K562 (cell line): ENCODE data around the gene NSUN2. TPM values are rescaled to one million over a fixed set of nuclear protein-coding genes. Genes with fewer than 3 reads are reported as not detected.

Source experiments
- ATAC-seq: fragments of 200-7000 bp; cut with Tn5 transposase; 3 replicates; pipeline ENCODE4 v1.9.1; 2020; ENCODE audit warnings: moderate library complexity
- BruUV-seq: library from RNA; stranded (reverse); fragments of 400-500 nt; replicated peaks from 2 replicates; lab custom pipeline; 2021; lab: Mats Ljungman, UMichigan
- CTCF ChIA-PET: fragments of 300-600 bp; formaldehyde crosslinking; extraction: SDS; loops from one replicate; lab custom pipeline; 2021; ENCODE audit warnings: low intra/inter-chr PET ratio; lab: Yijun Ruan, JAX
- POLR2A ChIA-PET: fragments of 300-600, 350-650 bp; sonication (Branson Sonifier 250); formaldehyde crosslinking; extraction: SDS; loops from one replicate; lab custom pipeline; 2021; ENCODE audit warnings: antibody characterized with exemption, inconsistent platforms; lab: Yijun Ruan, JAX
- DNase-seq, 4 experiments: peaks; one replicate each; pipeline versions ENCODE4 v3.0.0 to v3.0.0-alpha.2; 2011 to 2018; ENCODE audit warnings: low spot score in 3 of 4, mixed read lengths in 3 of 4; ENCODE audit errors: extremely low read depth in 1 of 4
- FAIRE-seq: peaks from 2 replicates; lab custom pipeline; 2011; peaks lifted over from hg19 to GRCh38; lab: Jason Lieb, UNC
- H2AFZ ChIP-seq: 2 replicates; pipeline ENCODE4 v1.6.0; 2011; ENCODE audit warnings: low read depth, low read length, control low read depth, inconsistent platforms
- H3K27ac ChIP-seq: fragments of 200-600 bp; 3 replicates; pipeline ENCODE4 v1.8.0; 2011; ENCODE audit warnings: low read depth, mild to moderate bottlenecking, control low read depth, inconsistent platforms, low read length, moderate library complexity, mixed read lengths; ENCODE audit errors: extremely low read depth
- H3K27me3 ChIP-seq, 2 experiments: fragments of 300-600 bp in 1 of 2; 2 replicates in 1 of 2; 3 replicates in 1 of 2; pipeline versions ENCODE4 v1.6.0 to v1.8.0; 2011; ENCODE audit warnings: inconsistent platforms in 2 of 2, low read length in 2 of 2, mild to moderate bottlenecking in 1 of 2, mixed read lengths in 1 of 2, moderate library complexity in 1 of 2; ENCODE audit not compliant: control insufficient read depth in 2 of 2, insufficient read depth in 2 of 2
- H3K36me3 ChIP-seq: fragments of 300-600 bp; 3 replicates; pipeline ENCODE4 v1.8.0; 2011; ENCODE audit warnings: mild to moderate bottlenecking, low read length, inconsistent platforms; ENCODE audit not compliant: control insufficient read depth, insufficient read depth
- H3K4me1 ChIP-seq, 2 experiments: fragments of 200-600 bp in 1 of 2; replicated peaks in 1 of 2; 2 replicates in 1 of 2; 3 replicates in 1 of 2; pipeline versions ENCODE4 v1.5.1 to v1.8.0; 2011; ENCODE audit warnings: inconsistent platforms in 2 of 2, low read length in 2 of 2, mild to moderate bottlenecking in 1 of 2, mixed read lengths in 1 of 2, moderate library complexity in 1 of 2; ENCODE audit not compliant: control insufficient read depth in 2 of 2, insufficient read depth in 2 of 2
- H3K4me2 ChIP-seq: 2 replicates; pipeline ENCODE4 v1.6.1; 2011; ENCODE audit warnings: low read length, control low read depth, inconsistent platforms, mixed read lengths; ENCODE audit not compliant: insufficient read depth
- H3K4me3 ChIP-seq: fragments of 200-600 bp; sonication (generic), shearing (Covaris generic); 2 replicates; pipeline ENCODE4 v1.5.1; 2016; ENCODE audit warnings: control low read depth, inconsistent platforms
- H3K79me2 ChIP-seq: fragments of 200-600 bp; 3 replicates; pipeline ENCODE4 v1.8.0; 2011; ENCODE audit warnings: low read length, inconsistent platforms; ENCODE audit not compliant: control insufficient read depth, insufficient read depth
- H3K9ac ChIP-seq, 2 experiments: 2 replicates each; pipeline versions ENCODE4 v1.6.0 to v1.6.1; 2011; ENCODE audit warnings: low read depth in 2 of 2, low read length in 2 of 2, control low read depth in 1 of 2, inconsistent platforms in 1 of 2, mild to moderate bottlenecking in 1 of 2, mixed read lengths in 1 of 2; ENCODE audit not compliant: insufficient read depth in 1 of 2
- H3K9me1 ChIP-seq: one replicate; pipeline ENCODE4 v1.6.0; 2011; ENCODE audit warnings: inconsistent platforms, mild to moderate bottlenecking, low read length, moderate library complexity; ENCODE audit not compliant: control insufficient read depth, insufficient read depth
- H3K9me3 ChIP-seq: replicated peaks from 2 replicates; pipeline ENCODE4 v1.5.1; 2011; ENCODE audit warnings: low read depth, low read length, inconsistent platforms; ENCODE audit not compliant: control insufficient read depth, insufficient read depth
- H4K20me1 ChIP-seq: replicated peaks from 2 replicates; pipeline ENCODE4 v1.6.1; 2011; ENCODE audit warnings: low read length, inconsistent platforms, mixed read lengths; ENCODE audit not compliant: control insufficient read depth, insufficient read depth
- CREB3 ChIP-seq: fragments of 450-650 bp; conservative IDR thresholded peaks from 2 replicates; pipeline ENCODE4 v1.6.1; 2016; ENCODE audit warnings: missing genetic modification characterization, low read depth, mild to moderate bottlenecking, missing compliant biosample characterization, moderate library complexity
- ELF1 ChIP-seq: fragments of 200-800 bp; sonication (Bioruptor generic); IDR thresholded peaks from 2 replicates; pipeline ENCODE4 v1.6.1; 2016; ENCODE audit warnings: missing genetic modification characterization, missing compliant biosample characterization
- MCM5 ChIP-seq: fragments of 450-650 bp; IDR thresholded peaks from 2 replicates; pipeline ENCODE4 v1.6.1; 2016; ENCODE audit warnings: low read depth
- NCOA4 ChIP-seq: fragments of 450-650 bp; IDR thresholded peaks from 2 replicates; pipeline ENCODE4 v1.6.1; 2018; ENCODE audit warnings: mild to moderate bottlenecking; ENCODE audit not compliant: partially characterized antibody
- NEUROD1 ChIP-seq: fragments of 150-350 bp; IDR thresholded peaks from 2 replicates; pipeline ENCODE4 v1.6.1; 2014; ENCODE audit warnings: borderline replicate concordance, low read length, low read depth; ENCODE audit not compliant: partially characterized antibody
- NUFIP1 ChIP-seq: fragments of 450-650 bp; IDR thresholded peaks from 2 replicates; pipeline ENCODE4 v1.6.1; 2018; ENCODE audit not compliant: partially characterized antibody
- POLR3A ChIP-seq: IDR thresholded peaks from 2 replicates; pipeline ENCODE4 v1.6.1; 2011; ENCODE audit warnings: borderline replicate concordance, mild to moderate bottlenecking, moderate library complexity; ENCODE audit not compliant: insufficient read length, insufficient read depth; ENCODE audit errors: extremely low read depth
- ZNF253 ChIP-seq: fragments of 250-450 bp; sonication (Bioruptor Pico); conservative IDR thresholded peaks from 2 replicates; pipeline ENCODE4 v1.6.1; 2021; ENCODE audit warnings: mild to moderate bottlenecking
- ZSCAN29 ChIP-seq: fragments of 450-650 bp; IDR thresholded peaks from 2 replicates; pipeline ENCODE4 v1.6.1; 2017
- WGBS: fragments of 100-300 bp; shearing (Covaris generic); methylation state at CpG from one replicate; pipeline ENCODE4 v1.1.6; 2016; ENCODE audit warnings: low coverage, mixed read lengths; ENCODE audit not compliant: insufficient coverage; ENCODE audit errors: missing lambda C conversion rate; 5-methylcytosine and 5-hydroxymethylcytosine counted together
- in situ Hi-C: fragments of 300-500 bp; cut with MboI; formaldehyde crosslinking; loops from 4 replicates; pipeline ENCODE4 v1.15.0; 2018; ENCODE audit warnings: inconsistent platforms, mixed read lengths
- intact Hi-C: fragments of 100-400 bp; cut with micrococcal nuclease; formaldehyde crosslinking; loops from 2 replicates; pipeline ENCODE4 v1.14.2; 2022
- polyA plus RNA-seq, 8 experiments: library from polyadenylated mRNA; depleted of rRNA in 4 of 8; stranded (reverse) in 5 of 8; unstranded in 3 of 8; fragments of >200 nt; fragmentation: Nextera tagmentation in 2 of 8; fragmentation: Illumina TruSeq in 1 of 8; extraction: Ambion mirVana in 2 of 8; extraction: Trizol in 1 of 8; gene quantifications; 2 replicates each; pipeline versions ENCODE4 v1.2.1 to v1.2.3, GENCODE V29; 2011 to 2014; ENCODE audit warnings: inconsistent platforms in 1 of 8, missing spikeins in 1 of 8
- total RNA-seq, 7 experiments: library from RNA; depleted of rRNA in 6 of 7; stranded (reverse); fragments of >200 nt in 6 of 7; fragmentation: Illumina TruSeq in 2 of 7; extraction: Trizol in 2 of 7; gene quantifications; 2 replicates each; pipeline versions ENCODE4 v1.2.1 to v1.2.3, GENCODE V29; 2011 to 2021; ENCODE audit warnings: low replicate concordance in 1 of 7

NSUN2 gene
- total and polyA plus RNA-seq, 9 of the 15 experiments (the other 6 are each of a cell fraction or from before 2014, with no cell fraction given), result 9.2 to 167 (median 127) TPM

- no peaks in the 10 kb centered on the region for H3K9me3 ChIP-seq
- CTCF ChIA-PET, result no interaction called here
- H3K79me2 ChIP-seq, result no peaks in the 10 kb centered on the region
- no peaks in the 10 kb centered on the region for H3K9me1 ChIP-seq
- TF ChIP-seq MCM5 (no peak), POLR3A (no peak), NEUROD1 (no peak), ELF1 (tag) (no peak), NCOA4 (no peak), ZNF253 (CRISPR knock-in tag) (no peak), ZSCAN29 (no peak), NUFIP1 (no peak), CREB3 (tag) (no peak)
- TF ChIP-seq, all 486 proteins: peak for 0
- H3K36me3 ChIP-seq, result peaks cover 31% of the 10 kb centered on the region
- no TSS peak for BruUV-seq
- H2AFZ ChIP-seq, result no peak overlapping the region
- ATAC-seq (no peak), DNase-seq (no peak), FAIRE-seq (no peak)
- H3K4me2 ChIP-seq, result no peak overlapping the region
- H3K27me3 ChIP-seq, result no peaks in the 10 kb centered on the region
- no peak overlapping the region for H3K27ac ChIP-seq
- WGBS, result 69% methylated on average over 6 of the region's 6 CpGs
- no peak overlapping the region for H3K4me3 ChIP-seq
- H3K4me1 ChIP-seq, result peaks cover 0 to 4% of the 10 kb centered on the region in 2 experiments; a peak in 2 of 5 replicates
- POLR2A ChIA-PET, result interaction anchor here (0.8 kb wide), 1 partner anchor 59 kb away, joined by 3 read pairs; no protein-coding TSS in a partner anchor
- no peaks in the 10 kb centered on the region for H4K20me1 ChIP-seq
- H3K9ac ChIP-seq, result no peak overlapping the region
- in situ Hi-C loops (no loop called here), intact Hi-C loops (no loop called here)
Measured at GRCh38 chr5:6594066-6594465, 38.8 kb downstream of the NSUN2 start.
